HepG2 (cell line): ENCODE results near the gene PLN. TPM values are rescaled to one million over a fixed set of nuclear protein-coding genes. Genes with fewer than 3 reads are reported as not detected.

Source experiments
- ATAC-seq: fragments of 200-7000 bp; cut with Tn5 transposase; 3 replicates; pipeline ENCODE4 v1.9.1; 2020; ENCODE audit warnings: mild to moderate bottlenecking, moderate library complexity
- BruUV-seq: library from RNA; stranded (reverse); fragments of 400-500 nt; replicated peaks from 2 replicates; lab custom pipeline; 2021; lab: Mats Ljungman, UMichigan
- CTCF ChIA-PET: fragments of 300-600 bp; formaldehyde crosslinking; extraction: SDS; loops from one replicate; lab custom pipeline; 2021; ENCODE audit warnings: low total read pairs, inconsistent platforms, low intra/inter-chr PET ratio; lab: Yijun Ruan, JAX
- POLR2A ChIA-PET: fragments of 350-600 bp; sonication (Branson Sonifier 250); formaldehyde crosslinking; loops from one replicate; lab custom pipeline; 2020; ENCODE audit warnings: antibody characterized with exemption, inconsistent platforms; lab: Yijun Ruan, JAX
- DNase-seq: peaks from one replicate; pipeline ENCODE4 v3.0.0-alpha.2; 2015; ENCODE audit warnings: low spot score
- FAIRE-seq: peaks from 3 replicates; lab custom pipeline; 2011; peaks lifted over from hg19 to GRCh38; lab: Jason Lieb, UNC
- H2AFZ ChIP-seq: one replicate; pipeline ENCODE4 v1.6.1; 2011; ENCODE audit warnings: low read length, inconsistent platforms
- H3K27ac ChIP-seq: fragments of 300-600 bp; 3 replicates; pipeline ENCODE4 v1.8.0; 2011; ENCODE audit warnings: mixed run types, mild to moderate bottlenecking, mixed read lengths, low read length, inconsistent platforms; ENCODE audit not compliant: insufficient read depth; ENCODE audit errors: extremely low read length
- H3K27me3 ChIP-seq, 2 experiments: fragments of 200-600 bp in 1 of 2; 2 replicates in 1 of 2; 3 replicates in 1 of 2; pipeline versions ENCODE4 v1.6.0 to v1.8.0; 2011; ENCODE audit warnings: low read length in 2 of 2, mild to moderate bottlenecking in 2 of 2, moderate library complexity in 2 of 2, inconsistent platforms in 1 of 2; ENCODE audit not compliant: insufficient read depth in 2 of 2, control insufficient read depth in 1 of 2
- H3K36me3 ChIP-seq, 2 experiments: fragments of 200-600 bp in 1 of 2; replicated peaks in 1 of 2; 2 replicates in 1 of 2; 3 replicates in 1 of 2; pipeline versions ENCODE4 v1.5.1 to v1.8.0; 2011; ENCODE audit warnings: low read length in 2 of 2, inconsistent platforms in 1 of 2; ENCODE audit not compliant: insufficient read depth in 2 of 2, control insufficient read depth in 1 of 2
- H3K4me1 ChIP-seq: 2 replicates; pipeline ENCODE4 v1.5.1; 2012; ENCODE audit warnings: low read length, inconsistent platforms; ENCODE audit not compliant: insufficient read depth
- H3K4me2 ChIP-seq: 2 replicates; pipeline ENCODE4 v1.6.0; 2011; ENCODE audit warnings: low read depth, low read length, inconsistent platforms
- H3K4me3 ChIP-seq, 3 experiments: fragments of 200-600 bp in 1 of 3; sonication (generic), shearing (Covaris generic) in 1 of 3; replicated peaks in 1 of 3; 2 replicates each; pipeline ENCODE4 v1.5.1; 2011 to 2016; ENCODE audit warnings: low read length in 3 of 3, inconsistent platforms in 2 of 3, low read depth in 2 of 3, mild to moderate bottlenecking in 2 of 3, control low read depth in 1 of 3, mixed read lengths in 1 of 3; ENCODE audit not compliant: insufficient read depth in 1 of 3
- H3K79me2 ChIP-seq: one replicate; pipeline ENCODE4 v1.6.1; 2011; ENCODE audit warnings: low read length, inconsistent platforms; ENCODE audit not compliant: insufficient read depth
- H3K9ac ChIP-seq: 2 replicates; pipeline ENCODE4 v1.6.0; 2011; ENCODE audit warnings: mild to moderate bottlenecking, low read depth, low read length, inconsistent platforms; ENCODE audit not compliant: insufficient read depth
- H3K9me3 ChIP-seq: 2 replicates; pipeline ENCODE4 v1.5.1; 2012; ENCODE audit warnings: mild to moderate bottlenecking, low read length
- H4K20me1 ChIP-seq: 2 replicates; pipeline ENCODE4 v1.6.0; 2011; ENCODE audit warnings: inconsistent platforms, mild to moderate bottlenecking, low read length, moderate library complexity; ENCODE audit not compliant: insufficient read depth
- ATF4 ChIP-seq, 2 experiments: fragments of 450-650 bp in 1 of 2; sonication (generic) in 1 of 2; formaldehyde crosslinking; IDR thresholded peaks; 2 replicates each; pipeline versions ENCODE4 v1.5.0 to v1.8.0; 2020 to 2022; ENCODE audit warnings: mild to moderate bottlenecking in 1 of 2, missing genetic modification reagents in 1 of 2
- BRCA1 ChIP-seq: sonication (generic); formaldehyde crosslinking; IDR thresholded peaks from 2 replicates; pipeline ENCODE4 v1.4.0; 2020; ENCODE audit warnings: missing genetic modification reagents
- CBX5 ChIP-seq: sonication (generic); formaldehyde crosslinking; IDR thresholded peaks from 2 replicates; pipeline ENCODE4 v1.4.0; 2020; ENCODE audit warnings: missing genetic modification reagents, borderline replicate concordance
- HNRNPL ChIP-seq: fragments of 200-400 bp; formaldehyde crosslinking; IDR thresholded peaks from 2 replicates; pipeline ENCODE4 v1.6.1; 2017; ENCODE audit warnings: mild to moderate bottlenecking, low read depth, low read length
- MAFK ChIP-seq, 2 experiments: IDR thresholded peaks in 1 of 2; conservative IDR thresholded peaks in 1 of 2; 2 replicates each; pipeline ENCODE4 v1.6.1; 2011; ENCODE audit warnings: improper control_type of control experiment in 2 of 2, low read length in 2 of 2
- RBFOX2 ChIP-seq: fragments of 200-400 bp; formaldehyde crosslinking; IDR thresholded peaks from 2 replicates; pipeline ENCODE4 v1.6.1; 2017; ENCODE audit warnings: low read depth, mild to moderate bottlenecking, low read length
- RXRA ChIP-seq: sonication (generic); formaldehyde crosslinking; IDR thresholded peaks from 2 replicates; pipeline ENCODE4 v1.5.1; 2020; ENCODE audit warnings: missing genetic modification reagents
- ZNF232 ChIP-seq: sonication (generic); formaldehyde crosslinking; IDR thresholded peaks from 2 replicates; pipeline ENCODE4 v1.4.0; 2020; ENCODE audit warnings: missing genetic modification reagents, borderline replicate concordance
- ZNF432 ChIP-seq: sonication (generic); formaldehyde crosslinking; IDR thresholded peaks from 2 replicates; pipeline ENCODE4 v1.5.0; 2020; ENCODE audit warnings: missing genetic modification reagents, mild to moderate bottlenecking, borderline replicate concordance
- ZNF7 ChIP-seq: IDR thresholded peaks from 2 replicates; pipeline ENCODE4 v1.6.1; 2016; ENCODE audit warnings: missing biosample characterization, missing genetic modification reagents
- ZNF788 ChIP-seq: sonication (generic); formaldehyde crosslinking; IDR thresholded peaks from 2 replicates; pipeline ENCODE4 v1.5.0; 2020; ENCODE audit warnings: mild to moderate bottlenecking, missing genetic modification reagents, borderline replicate concordance
- ZNF790 ChIP-seq: sonication (generic); formaldehyde crosslinking; IDR thresholded peaks from 2 replicates; pipeline ENCODE4 v1.8.0; 2022; ENCODE audit warnings: missing genetic modification reagents, mild to moderate bottlenecking, borderline replicate concordance
- ZSCAN12 ChIP-seq: sonication (generic); formaldehyde crosslinking; IDR thresholded peaks from 2 replicates; pipeline ENCODE4 v1.9.0; 2021; ENCODE audit warnings: mild to moderate bottlenecking, missing genetic modification reagents
- WGBS: methylation state at CpG from one replicate; pipeline ENCODE4 v1.1.6; 2017; ENCODE audit warnings: low lambda C conversion rate; 5-methylcytosine and 5-hydroxymethylcytosine counted together
- in situ Hi-C: cut with HindIII; loops from 2 replicates; pipeline ENCODE4 v1.10.0; 2017; ENCODE audit warnings: low pct_unique_long_range_greater_than_20kb; ENCODE audit not compliant: extremely low pct_ligation_motif_present
- intact Hi-C: fragments of 100-400 bp; cut with micrococcal nuclease; formaldehyde crosslinking; loops from one replicate; pipeline ENCODE4 v1.10.0; 2022; ENCODE audit not compliant: unreplicated experiment
- polyA plus RNA-seq, 8 experiments: library from polyadenylated mRNA; depleted of rRNA in 3 of 8; stranded (reverse) in 7 of 8; unstranded in 1 of 8; fragments of >200 nt; fragmentation: Illumina TruSeq in 4 of 8; extraction: Trizol in 4 of 8; gene quantifications; 2 replicates each; pipeline versions ENCODE4 v1.2.1 to v1.2.3, GENCODE V29; 2011 to 2016; ENCODE audit warnings: low read depth in 4 of 8, missing spikeins in 1 of 8, mixed read lengths in 1 of 8; ENCODE audit not compliant: insufficient read depth in 1 of 8
- total RNA-seq, 5 experiments: library from RNA; depleted of rRNA; stranded (reverse); fragments of >200 nt; fragmentation: Illumina TruSeq; extraction: Trizol; gene quantifications; 2 replicates each; pipeline ENCODE4 v1.2.3, GENCODE V29; 2016; ENCODE audit warnings: low read depth in 1 of 5
- TF ChIP-seq, protein P1 (sequence below): sonication (generic); formaldehyde crosslinking; IDR thresholded peaks from 2 replicates; pipeline ENCODE4 v1.4.0; 2020; ENCODE audit warnings: missing genetic modification reagents, borderline replicate concordance
- TF ChIP-seq, protein P2 (sequence below): IDR thresholded peaks from 2 replicates; pipeline ENCODE4 v1.6.1; 2016; ENCODE audit warnings: missing biosample characterization, missing genetic modification reagents, low read depth

The PLN gene
- total and polyA plus RNA-seq, 2 of the 13 experiments (the other 11 are each of a cell fraction or from before 2014, with no cell fraction given) = not detected

DNA sequence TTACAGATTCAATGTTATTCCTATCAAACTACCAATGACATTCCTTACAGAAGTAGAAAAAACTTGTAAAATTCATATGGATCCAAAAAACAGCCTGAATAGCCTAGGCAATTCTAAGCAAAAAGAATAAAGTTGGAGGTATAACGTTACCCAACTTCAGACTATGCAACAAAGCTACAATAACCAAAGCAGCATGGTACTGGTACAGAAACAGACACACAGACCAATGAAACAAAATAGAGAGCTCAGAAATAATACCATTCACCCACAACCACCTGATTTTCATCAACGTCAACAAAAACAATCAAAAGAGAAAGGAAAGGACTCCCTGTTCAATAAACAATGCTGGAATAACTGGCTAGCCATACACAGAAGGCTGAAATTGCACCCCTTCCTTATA lies 17.2 kb upstream of the PLN start:
- H3K4me2 ChIP-seq = no peak overlapping the region
- H3K79me2 ChIP-seq = no peaks in the 10 kb centered on the region
- no peaks in the 10 kb centered on the region for H3K27me3 ChIP-seq
- intact Hi-C loops = no loop called here
- no peak for FAIRE-seq
- BruUV-seq = no TSS peak
- TF ChIP-seq ZNF788 (CRISPR knock-in tag) (no peak), ZNF432 (CRISPR knock-in tag) (no peak), ZNF790 (CRISPR knock-in tag) (no peak), ZNF7 (CRISPR knock-in tag) (no peak), ZSCAN12 (CRISPR knock-in tag) (no peak), RBFOX2 (no peak), RXRA (no peak), BRCA1 (CRISPR knock-in tag) (no peak), ZNF232 (CRISPR knock-in tag) (no peak), MAFK (conservative IDR thresholded peaks at IDR 0.05 in 1 of 2, IDR thresholded peaks at IDR 0.05 in 1 of 2; ENCODE audit: low read length in 2 of 2) (no peak), HNRNPL (no peak), ATF4 (CRISPR knock-in tag; IDR thresholded peaks at IDR 0.05) (no peak), CBX5 (no peak)
- TF ChIP-seq, protein P1, sequence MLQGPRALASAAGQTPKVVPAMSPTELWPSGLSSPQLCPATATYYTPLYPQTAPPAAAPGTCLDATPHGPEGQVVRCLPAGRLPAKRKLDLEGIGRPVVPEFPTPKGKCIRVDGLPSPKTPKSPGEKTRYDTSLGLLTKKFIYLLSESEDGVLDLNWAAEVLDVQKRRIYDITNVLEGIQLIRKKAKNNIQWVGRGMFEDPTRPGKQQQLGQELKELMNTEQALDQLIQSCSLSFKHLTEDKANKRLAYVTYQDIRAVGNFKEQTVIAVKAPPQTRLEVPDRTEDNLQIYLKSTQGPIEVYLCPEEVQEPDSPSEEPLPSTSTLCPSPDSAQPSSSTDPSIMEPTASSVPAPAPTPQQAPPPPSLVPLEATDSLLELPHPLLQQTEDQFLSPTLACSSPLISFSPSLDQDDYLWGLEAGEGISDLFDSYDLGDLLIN (CRISPR knock-in tag) = no peak
- TF ChIP-seq, protein P2, sequence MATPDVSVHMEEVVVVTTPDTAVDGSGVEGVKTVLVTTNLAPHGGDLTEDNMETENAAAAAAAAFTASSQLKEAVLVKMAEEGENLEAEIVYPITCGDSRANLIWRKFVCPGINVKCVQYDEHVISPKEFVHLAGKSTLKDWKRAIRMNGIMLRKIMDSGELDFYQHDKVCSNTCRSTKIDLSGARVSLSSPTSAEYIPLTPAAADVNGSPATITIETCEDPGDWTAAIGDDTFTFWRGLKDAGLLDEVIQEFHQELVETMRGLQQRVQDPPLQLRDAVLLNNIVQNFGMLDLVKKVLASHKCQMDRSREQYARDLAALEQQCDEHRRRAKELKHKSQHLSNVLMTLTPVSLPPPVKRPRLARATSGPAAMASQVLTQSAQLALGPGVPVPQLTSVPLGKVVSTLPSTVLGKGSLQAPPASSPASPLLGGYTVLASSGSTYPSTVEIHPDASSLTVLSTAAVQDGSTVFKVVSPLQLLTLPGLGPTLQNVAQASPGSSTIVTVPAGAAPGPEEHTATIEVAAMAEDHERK = no peak
- TF ChIP-seq, all 625 proteins: peak for 0
- Histone ChIP-seq H3K4me3 (no peak overlapping the region), H2AFZ (no peak overlapping the region), H4K20me1 (no peaks in the 10 kb centered on the region), H3K9ac (no peak overlapping the region), H3K4me1 (no peaks in the 10 kb centered on the region), H3K36me3 (no peaks in the 10 kb centered on the region), H3K27ac (no peak overlapping the region), H3K9me3 (no peaks in the 10 kb centered on the region)
- DNase-seq (no peak), ATAC-seq (no peak)
- 17% methylated on average over 2 of the region's 2 CpGs for WGBS
- ChIA-PET CTCF (no interaction called here), POLR2A (no interaction called here)
- in situ Hi-C loops = no loop called here
